Ammon's horn (tissue), 1 donor: Measurements from ENCODE around the gene TIGD1.
"Not testable (repeated sequence)": the region's sequence is repeated elsewhere in the genome, so short reads cannot be mapped to it uniquely, and the experiment has no call there.

Source experiments
- DNase-seq: peaks from one replicate; pipeline ENCODE4 v3.0.0-alpha.2; 2016; ENCODE audit warnings: low spot score

TIGD1 gene

DNA sequence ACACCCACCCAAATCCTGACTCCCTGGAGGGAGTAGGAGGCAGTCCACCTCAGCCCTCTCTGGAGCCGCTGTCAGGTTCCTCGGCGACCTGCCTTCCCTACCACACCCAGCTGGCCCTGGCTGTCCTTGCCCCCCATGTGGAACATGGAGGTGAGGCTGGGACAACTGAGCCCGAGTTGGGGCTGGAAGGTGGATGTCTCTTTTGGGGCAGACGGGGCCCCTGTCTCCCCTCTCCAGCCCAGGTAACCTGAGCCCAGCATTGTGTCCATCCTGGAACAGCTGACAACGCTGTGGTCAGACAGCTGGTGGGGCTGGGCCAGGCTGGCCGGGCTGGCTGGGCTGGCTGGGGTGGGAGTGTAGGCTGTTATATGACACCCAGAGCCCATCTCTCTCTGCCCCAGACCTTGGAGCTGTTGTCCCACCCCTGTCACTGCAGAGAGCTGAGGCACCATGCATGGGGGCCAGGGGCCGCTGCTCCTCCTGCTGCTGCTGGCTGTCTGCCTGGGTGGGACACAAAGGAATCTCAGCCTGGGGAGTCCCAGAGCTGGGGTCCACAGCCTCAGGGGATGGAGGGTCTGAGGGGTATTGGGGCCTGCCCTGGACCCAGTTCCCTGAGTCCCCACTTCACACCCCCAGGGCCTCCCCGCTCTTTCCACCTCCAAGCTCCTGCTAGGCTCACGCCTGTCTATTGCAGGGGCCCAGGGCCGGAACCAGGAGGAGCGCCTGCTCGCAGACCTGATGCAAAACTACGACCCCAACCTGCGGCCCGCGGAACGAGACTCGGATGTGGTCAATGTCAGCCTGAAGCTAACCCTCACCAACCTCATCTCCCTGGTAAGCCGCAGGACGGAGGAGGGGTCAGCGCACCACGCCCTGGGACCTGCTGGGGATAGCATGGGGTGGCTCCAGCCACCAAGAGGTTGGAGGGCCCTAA lies 10.8 kb downstream of the TIGD1 start, which contains the start of gene CHRNG:
CHRNG (plus strand) TSS at position 395 of the 934 bp plus-strand sequence; CDS start at position 451, 56 bp downstream.
- no peak for DNase-seq

DNA sequence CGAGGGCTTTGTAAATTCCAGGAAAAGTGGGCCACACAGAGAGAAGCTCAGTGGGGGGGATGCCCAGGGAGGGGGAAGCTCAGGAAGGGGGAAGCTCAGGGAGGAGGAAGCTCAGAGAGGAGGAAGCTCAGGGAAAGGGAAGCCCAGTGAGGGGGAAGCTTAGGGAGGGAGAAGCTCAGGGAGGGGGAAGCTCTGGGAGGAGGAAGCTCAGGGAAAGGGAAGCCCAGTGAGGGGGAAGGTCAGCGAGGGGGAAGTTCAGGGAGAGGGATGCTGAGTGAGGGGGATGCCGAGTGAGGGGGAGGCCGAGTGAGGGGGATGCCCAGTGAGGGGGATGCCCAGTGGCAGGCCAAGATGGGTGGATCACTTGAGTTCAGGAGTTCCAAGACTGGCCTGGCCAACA lies 11.7 kb downstream of the TIGD1 start:
- no peak for DNase-seq

DNA sequence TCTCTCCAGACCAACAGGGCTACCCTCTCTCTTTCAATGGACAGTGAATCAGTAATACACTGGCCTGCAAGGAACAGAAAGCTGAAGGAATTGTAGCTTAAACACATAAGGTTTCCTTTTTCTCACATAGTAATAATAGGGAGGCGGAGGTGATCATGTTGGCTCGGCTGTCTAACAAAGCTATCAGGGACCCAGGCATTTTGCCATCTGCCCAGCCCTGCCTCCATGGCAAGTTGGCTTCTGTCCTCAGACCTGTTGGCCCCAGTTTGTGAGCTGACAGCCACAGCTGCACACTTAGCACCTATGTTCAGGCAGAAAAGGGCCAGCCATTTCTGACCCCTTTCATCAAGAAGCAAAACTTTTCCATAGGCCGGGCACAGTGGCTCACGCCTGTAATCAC lies 12.9 kb downstream of the TIGD1 start:
- DNase-seq = no peak

DNA sequence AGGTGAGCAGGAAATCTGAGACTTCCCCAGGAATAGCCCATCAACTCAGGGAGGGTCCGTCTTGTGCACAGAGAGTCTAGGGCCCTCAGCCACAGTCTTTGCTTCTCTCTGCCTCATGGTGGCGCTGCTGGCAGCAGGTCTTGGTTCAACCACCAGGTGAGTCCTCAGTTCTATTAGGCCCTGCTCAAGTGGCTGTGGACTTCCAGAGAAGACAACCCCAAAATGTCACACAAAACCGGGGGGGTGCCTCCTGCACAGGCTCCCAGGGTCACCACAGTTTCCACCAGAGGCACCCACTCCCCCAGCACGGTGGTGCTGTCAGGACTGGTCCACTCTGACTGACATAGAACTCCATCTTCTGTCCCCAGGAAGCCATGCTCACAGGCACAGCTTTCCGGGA lies 13.3 kb downstream of the TIGD1 start:
- DNase-seq = no peak

DNA sequence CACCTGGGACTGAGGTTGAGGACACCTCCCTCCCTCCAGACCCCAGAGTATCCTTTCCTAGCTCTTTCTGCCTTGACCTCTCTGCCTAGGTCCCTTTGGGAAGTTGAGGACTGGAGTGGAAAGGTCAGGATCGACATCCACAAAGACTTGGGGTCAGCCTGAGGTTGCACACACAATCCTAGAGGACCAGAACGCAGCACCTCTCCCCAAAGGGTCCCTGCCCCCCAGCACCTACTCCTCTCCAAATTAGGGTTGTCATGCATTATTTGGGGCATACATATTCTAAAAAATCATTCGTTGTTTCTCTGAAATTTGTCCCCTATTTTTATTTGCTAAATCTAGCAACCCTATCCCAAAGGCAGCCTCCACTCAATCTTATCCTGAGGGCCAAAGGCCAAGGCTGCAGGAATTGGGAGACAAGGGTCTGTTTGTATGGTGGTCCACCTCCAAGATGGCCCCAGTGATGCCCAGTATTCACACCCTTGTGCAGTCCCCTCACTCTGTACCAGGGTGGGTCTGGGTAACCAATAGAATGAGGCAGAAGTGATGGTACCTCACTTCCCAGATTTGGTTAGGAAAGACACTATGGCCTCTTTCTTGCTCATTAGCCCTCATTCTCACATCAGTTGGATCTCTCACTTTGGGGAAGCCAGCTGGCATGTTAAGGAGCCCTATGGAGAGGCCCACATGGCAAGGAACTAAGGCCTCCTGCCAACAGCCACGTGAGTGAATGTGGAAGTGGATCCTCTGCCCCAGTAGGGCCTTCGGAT lies 14.4 kb downstream of the TIGD1 start:
- DNase-seq = no peak

DNA sequence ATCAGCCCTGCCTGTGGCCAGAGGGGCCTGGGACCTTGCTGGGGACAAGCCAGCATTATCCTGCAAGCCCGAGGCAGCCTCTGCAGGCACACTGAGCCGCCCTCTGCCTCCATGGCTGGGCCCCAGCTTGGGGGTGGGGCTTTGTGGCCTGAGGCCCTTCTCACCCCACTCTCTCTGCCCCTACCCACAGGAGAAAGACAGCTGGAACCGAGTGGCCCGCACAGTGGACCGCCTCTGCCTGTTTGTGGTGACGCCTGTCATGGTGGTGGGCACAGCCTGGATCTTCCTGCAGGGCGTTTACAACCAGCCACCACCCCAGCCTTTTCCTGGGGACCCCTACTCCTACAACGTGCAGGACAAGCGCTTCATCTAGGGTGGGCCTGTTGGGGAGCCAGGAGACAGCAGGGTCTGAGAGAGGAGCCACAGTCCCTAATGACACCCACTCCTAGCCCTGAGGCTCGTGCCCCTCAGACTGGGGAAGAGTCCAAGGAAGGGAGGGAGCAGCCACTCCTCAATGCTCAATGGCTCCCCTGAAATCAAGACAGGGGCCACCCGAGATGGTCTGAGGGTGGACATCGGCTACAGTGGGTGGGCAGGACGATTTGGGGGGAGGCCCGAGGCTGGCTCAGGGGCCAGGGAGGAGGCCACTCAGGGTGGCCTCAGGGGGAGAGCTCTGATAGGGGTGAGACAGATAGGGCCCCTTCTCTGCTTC lies 15.3 kb downstream of the TIGD1 start:
- DNase-seq = no peak

DNA sequence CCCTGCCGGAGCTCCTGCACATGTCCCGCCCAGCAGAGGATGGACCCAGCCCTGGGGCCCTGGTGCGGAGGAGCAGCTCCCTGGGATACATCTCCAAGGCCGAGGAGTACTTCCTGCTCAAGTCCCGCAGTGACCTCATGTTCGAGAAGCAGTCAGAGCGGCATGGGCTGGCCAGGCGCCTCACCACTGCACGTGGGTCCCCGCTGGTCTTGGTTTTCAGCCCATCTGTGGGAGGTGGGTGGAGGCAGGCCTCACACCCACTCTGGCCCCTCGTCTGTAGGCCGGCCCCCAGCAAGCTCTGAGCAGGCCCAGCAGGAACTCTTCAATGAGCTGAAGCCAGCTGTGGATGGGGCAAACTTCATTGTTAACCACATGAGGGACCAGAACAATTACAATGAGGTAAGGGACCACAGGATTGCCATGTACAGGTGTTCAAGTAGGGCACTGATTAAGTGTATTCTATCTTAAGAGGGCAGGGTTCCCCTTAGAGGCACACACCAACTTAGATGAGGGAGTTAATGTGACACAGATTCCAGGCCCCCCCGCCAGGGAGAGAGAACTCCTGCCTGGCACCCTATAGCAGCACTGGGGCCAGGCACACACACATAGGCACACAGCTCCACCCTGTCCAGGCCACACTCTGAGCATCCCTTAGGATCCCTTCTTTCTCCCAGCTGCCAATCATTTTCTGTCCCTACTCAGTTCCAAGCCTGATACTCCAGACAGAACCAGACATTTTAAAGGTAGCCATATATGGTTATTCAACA lies 16.2 kb downstream of the TIGD1 start:
- no peak for DNase-seq

DNA sequence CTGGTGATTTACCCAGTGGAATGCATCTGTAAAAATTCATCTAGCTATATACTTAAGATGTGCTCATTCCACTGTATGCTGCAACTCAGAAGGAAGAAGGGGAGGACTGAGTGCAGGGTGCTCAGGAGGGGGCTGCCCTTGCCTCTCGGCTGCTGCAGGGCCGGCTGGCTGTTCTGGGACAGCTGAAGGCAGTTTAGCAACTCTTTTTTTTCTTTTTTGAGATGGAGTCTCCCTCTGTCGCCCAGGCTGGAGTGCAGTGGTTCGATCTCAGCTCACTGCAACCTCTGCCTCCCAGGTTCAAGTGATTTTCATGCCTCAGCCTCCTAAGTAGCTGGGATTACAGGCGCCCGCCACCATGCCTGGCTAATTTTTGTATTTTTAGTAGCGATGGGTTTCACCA lies 17.5 kb downstream of the TIGD1 start:
- not testable (repeated sequence) for DNase-seq

DNA sequence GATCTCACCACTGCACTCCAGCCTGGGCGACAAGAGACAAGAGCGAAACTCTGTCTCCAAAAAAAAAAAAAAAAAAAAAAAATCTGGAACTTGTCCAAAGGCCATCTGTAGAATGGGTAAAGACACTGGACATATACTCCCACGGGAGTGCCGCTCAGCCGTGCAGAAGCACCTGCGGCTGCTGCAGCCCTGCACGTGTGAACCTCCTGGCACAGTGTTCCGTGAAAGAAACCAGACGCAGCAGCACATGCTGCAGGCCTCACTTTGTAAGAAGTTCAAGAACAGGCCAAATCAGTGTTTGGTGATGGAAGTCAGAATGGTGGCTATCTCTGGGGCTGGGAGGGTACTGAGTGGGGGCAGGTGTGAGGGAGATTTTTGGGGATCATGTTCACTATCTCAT lies 17.9 kb downstream of the TIGD1 start:
- no peak for DNase-seq

DNA sequence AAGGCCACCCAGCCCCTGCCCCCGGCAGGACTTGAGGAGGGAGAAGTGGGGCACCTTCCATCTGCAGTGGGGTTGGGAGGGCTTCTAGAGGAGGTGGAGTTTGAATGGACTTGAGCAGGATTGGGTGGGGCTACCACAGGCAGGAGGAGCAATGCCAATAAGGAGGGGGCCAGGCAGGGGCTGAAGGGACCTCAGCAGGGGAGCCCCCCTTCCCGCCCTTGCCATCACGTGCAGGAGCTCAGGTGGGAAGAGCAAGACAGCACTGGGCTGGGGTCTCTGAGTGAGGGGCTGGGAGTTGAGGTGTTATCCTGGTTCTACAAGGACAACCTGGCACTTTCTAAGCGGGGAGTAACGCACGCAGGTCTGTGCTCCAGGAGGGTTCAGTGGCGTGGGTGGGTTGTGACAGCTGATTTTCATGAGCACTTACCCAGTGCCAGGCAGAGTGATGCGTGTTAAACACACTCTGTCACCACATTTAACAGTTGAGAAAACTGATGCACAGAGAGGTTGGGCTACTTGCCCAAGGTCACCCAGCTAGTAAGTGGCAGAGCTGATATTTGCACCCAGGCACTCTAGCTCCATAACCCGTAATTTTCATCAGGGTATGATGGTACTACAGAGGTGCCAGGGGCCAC lies 19.6 kb downstream of the TIGD1 start:
- no peak for DNase-seq

DNA sequence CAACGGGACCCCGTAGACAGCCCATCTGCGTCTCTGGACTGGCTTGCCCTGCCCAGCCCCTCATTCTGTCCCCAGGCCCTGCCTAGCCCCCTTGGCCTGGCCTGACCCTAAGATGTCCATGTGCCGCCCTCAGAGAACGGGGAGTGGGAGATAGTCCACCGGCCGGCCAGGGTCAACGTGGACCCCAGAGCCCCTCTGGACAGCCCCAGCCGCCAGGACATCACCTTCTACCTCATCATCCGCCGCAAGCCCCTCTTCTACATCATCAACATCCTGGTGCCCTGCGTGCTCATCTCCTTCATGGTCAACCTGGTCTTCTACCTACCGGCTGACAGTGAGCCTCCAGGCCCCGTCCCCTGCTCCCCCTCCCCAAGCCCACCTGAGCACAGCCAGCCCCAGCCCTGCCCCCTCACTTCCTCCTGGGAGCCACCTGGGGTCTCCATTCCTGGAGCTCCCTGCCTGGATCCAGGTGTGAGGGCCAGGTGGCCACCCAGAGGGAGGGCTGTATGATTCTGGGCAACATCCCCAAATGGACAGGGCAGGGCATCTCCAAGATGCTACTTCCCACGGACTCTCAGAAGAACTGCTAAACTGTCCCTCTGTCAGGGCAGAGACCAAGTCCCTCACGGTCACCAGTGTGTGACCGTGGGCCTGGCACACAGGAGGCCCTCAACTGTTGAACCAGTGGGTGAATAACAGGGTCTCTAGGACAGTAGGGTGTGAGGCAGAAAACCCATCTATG lies 20.4 kb downstream of the TIGD1 start:
- no peak for DNase-seq

DNA sequence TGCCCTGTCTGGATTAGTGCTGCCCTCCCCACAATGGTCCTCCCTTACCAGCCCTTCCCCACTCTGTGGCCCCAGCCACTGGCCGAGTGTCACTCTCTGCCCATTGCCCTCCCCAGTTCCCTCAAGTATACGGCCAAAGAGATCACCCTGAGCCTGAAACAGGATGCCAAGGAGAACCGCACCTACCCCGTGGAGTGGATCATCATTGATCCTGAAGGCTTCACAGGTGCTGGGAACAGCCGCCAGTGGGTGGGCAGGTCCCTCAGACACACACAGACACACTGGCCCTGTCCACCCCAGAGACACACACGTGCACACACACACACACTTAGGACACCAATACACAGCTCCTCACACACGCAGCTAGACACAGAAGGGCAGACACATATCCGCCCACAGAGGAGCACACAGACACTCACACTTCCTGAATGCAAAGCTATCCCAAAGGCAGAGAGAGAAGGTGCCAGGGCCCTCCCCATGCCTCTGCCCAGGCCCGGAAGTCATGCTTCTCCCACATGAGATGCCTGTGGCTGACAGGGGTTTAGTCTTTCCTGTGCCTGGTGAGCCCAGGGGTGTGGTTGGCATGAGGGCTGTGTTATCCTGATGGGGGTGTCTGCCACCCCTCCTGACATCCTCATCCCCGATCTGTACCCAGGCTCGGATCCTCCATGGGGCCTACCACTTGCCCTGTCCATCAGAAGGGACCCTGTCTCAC lies 21.5 kb downstream of the TIGD1 start:
- peak; percentile 29 for DNase-seq

DNA sequence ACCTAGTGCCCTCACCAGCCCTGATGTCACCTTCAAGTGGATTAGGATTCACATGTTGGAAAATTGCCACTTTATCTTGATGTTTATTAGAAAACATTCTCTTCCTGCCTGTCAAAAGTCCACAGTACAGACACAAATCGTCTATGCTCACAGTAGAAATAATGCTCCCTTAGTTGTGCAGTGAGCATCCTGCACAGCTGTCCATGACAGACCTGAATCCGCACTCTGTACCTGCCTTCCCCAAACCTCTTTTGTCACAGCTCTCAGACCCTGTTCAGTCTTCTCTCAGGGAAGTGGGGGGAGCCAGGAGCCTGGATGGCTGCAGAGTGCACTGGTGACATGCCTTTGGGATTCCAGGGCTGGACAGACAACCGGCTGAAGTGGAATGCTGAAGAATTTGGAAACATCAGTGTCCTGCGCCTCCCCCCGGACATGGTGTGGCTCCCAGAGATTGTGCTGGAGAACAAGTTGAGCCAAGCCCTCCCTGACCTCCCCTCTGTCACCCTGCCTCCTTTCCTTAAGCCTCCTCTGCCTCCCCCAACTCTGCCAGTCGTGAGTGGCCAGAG lies 22.4 kb downstream of the TIGD1 start:
- no peak for DNase-seq

DNA sequence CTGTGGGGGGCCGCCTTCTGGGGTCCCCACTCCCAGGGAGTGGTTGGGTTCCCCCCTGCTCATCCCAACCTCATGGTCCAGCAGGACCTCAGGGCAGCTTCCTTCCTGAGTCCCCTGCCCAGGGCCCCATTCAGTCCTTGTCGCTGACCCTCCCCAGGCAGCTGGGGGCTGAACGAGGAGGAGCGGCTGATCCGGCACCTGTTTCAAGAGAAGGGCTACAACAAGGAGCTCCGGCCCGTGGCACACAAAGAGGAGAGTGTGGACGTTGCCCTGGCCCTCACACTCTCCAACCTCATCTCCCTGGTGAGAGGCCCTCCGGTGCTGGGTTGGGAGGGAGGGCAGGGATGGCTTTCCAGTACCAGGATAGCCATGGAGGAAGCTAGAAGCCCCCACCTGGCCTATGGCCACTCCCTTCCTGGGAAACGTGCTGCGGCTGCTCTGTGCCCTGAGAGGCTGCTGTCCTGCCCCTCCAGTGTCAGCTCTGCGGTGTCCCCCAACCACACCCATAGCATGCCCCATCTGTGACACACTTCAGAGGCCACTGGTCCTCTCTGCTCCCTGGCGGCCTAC lies 23.9 kb downstream of the TIGD1 start:
- DNase-seq = no peak

DNA sequence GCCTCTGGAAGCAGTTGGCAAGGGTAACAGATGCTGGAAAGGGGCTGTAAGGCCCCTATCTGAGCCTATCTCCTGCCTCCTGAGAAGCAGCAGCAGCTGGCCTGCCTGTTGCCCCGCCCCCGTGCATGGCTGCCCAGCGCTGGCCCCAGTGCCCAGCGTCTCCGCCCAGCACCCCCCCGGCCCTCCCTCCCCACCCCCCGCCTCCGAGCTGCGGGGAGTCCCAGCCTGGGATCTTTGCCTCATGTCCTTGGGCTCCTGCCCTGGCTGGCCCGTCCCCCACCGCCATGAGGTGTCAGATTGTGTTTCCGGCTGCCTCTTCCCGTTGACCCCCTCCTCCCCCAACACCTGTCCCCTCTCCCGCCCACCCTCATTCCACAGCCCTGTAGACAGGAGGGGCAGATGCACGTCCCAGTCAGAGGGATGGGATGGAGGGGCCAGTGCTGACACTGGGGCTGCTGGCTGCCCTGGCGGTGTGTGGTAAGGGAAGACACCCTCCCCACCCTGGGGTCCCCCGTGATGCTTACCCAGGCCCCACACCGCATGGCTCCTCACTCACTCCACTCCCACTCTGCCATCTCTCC lies 24.5 kb downstream of the TIGD1 start, which contains the start of gene CHRND:
CHRND (plus strand) TSS at position 370 of the 581 bp plus-strand sequence; CDS start at position 426, 56 bp downstream.
- peak; percentile 50 for DNase-seq

DNA sequence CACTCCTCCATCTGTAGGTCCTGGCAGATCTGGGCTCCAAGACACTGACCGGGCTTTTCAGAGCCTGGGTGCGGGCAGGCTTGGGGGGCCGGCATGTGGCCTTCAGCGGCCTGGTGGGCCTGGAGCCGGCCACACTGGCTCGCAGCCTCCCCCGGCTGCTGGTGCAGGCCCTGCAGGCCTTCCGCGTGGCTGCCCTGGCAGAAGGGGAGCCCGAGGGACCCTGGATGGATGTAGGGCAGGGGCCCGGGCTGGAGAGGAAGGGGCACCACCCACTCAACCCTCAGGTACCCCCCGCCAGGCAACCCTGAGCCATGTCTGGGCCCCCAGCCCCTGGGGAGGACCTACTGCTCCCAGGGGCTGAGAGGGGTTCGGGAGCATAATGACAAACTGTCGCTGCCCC lies 25.2 kb downstream of the TIGD1 start:
- DNase-seq = no peak

DNA sequence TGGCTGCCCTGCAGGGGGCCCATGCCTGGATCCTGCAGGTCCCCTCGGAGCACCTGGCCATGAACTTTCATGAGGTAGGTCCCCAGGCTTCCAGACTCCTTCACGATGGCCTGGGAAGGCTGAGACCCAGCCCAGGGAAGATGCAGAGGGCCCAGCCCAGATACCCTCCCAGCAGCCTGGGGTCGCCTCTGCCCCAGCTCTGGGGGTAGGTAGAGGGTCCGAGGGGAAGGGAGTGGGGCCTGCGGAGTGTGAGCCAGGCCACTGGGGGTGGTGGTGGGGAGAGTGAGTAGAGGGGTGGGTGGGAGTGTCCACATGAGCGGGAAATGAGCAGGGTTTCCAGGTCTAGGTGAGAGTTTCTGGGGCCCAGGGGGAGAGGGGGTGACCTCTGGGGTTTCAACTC lies 25.6 kb downstream of the TIGD1 start:
- DNase-seq = no peak
